DMS79 treated with DMSO at 0.1 percent for 48 hours (cell line): ENCODE data around the gene HSP90AB1.

Experiments
- DNase-seq: peaks from one replicate; lab custom pipeline; 2025; lab: John Stamatoyannopoulos, UW

Gene HSP90AB1

GRCh38 chr6:44269178-44269920, 22.4 kb downstream of the HSP90AB1 start:
- no peak for DNase-seq

- DNase-seq: peak; percentile 47
Observed at GRCh38 chr6:44269921-44270525, 23.1 kb downstream of the HSP90AB1 start, which contains the start of gene TMEM151B. Gene TMEM151B, plus strand, starts transcription at chr6:44270450. Its CDS starts 293 bp downstream, at chr6:44270743.

- DNase-seq: no peak
Observed at GRCh38 chr6:44270526-44271405, 23.9 kb downstream of the HSP90AB1 start.

GRCh38 chr6:44271406-44271723, 24.5 kb downstream of the HSP90AB1 start:
- DNase-seq: no peak

GRCh38 chr6:44271914-44272313, 25.0 kb downstream of the HSP90AB1 start:
- DNase-seq: no peak

GRCh38 chr6:44272529-44272928, 25.6 kb downstream of the HSP90AB1 start:
- no peak for DNase-seq

GRCh38 chr6:44272999-44273566, 26.2 kb downstream of the HSP90AB1 start:
- DNase-seq: no peak

- DNase-seq: no peak
Observed at GRCh38 chr6:44273617-44274016, 26.7 kb downstream of the HSP90AB1 start.

GRCh38 chr6:44275271-44275748, 28.4 kb downstream of the HSP90AB1 start:
- DNase-seq: no peak

- no peak for DNase-seq
Observed at GRCh38 chr6:44275749-44276648, 29.1 kb downstream of the HSP90AB1 start.

- DNase-seq: no peak
Observed at GRCh38 chr6:44276667-44277640, 30.1 kb downstream of the HSP90AB1 start.

GRCh38 chr6:44277763-44278162, 30.9 kb downstream of the HSP90AB1 start:
- no peak for DNase-seq

- DNase-seq: no peak
Observed at GRCh38 chr6:44278315-44278714, 31.4 kb downstream of the HSP90AB1 start.

- DNase-seq: no peak
Observed at GRCh38 chr6:44278774-44279697, 32.1 kb downstream of the HSP90AB1 start.

- no peak for DNase-seq
Observed at GRCh38 chr6:44284121-44284520, 37.2 kb downstream of the HSP90AB1 start.

- no peak for DNase-seq
Observed at GRCh38 chr6:44284867-44285266, 38.0 kb downstream of the HSP90AB1 start.

- no peak for DNase-seq
Observed at GRCh38 chr6:44285552-44286284, 38.8 kb downstream of the HSP90AB1 start.

- no peak for DNase-seq
Observed at GRCh38 chr6:44286285-44286565, 39.3 kb downstream of the HSP90AB1 start.
